IPS-18c (cell line): Measurements from ENCODE around the gene HSPA1B.
"Not testable (repeated sequence)": the region's sequence is repeated elsewhere in the genome, so short reads cannot be mapped to it uniquely, and the experiment has no call there.

Experiments
- H3K4me3 ChIP-seq: 2 replicates; pipeline ENCODE4 v1.7.0; 2013; ENCODE audit warnings: low read depth, mild to moderate bottlenecking, low read length, moderate library complexity; ENCODE audit not compliant: insufficient read depth
- H3K9me3 ChIP-seq: one replicate; pipeline ENCODE4 v1.6.1; 2013; ENCODE audit warnings: mild to moderate bottlenecking, low read length, moderate library complexity; ENCODE audit not compliant: control insufficient read depth, insufficient read depth

The HSPA1B gene

DNA sequence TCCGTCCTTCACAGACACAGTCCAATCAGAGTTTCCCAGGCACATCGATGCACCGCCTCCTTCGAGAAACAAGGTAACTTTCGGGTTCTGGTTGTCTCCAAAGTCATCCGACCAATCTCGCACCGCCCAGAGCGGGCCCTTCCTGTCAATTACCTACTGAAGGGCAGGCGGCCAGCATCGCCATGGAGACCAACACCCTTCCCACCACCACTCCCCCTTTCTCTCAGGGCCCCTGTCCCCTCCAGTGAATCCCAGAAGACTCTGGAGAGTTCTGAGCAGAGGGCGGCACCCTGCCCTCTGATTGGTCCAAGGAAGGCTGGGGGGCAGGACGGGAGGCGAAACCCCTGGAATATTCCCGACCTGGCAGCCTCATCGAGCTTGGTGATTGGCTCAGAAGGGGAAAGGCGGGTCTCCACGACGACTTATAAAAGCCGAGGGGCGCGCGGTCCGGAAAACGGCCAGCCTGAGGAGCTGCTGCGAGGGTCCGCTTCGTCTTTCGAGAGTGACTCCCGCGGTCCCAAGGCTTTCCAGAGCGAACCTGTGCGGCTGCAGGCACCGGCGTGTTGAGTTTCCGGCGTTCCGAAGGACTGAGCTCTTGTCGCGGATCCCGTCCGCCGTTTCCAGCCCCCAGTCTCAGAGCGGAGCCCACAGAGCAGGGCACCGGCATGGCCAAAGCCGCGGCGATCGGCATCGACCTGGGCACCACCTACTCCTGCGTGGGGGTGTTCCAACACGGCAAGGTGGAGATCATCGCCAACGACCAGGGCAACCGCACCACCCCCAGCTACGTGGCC lies at the start of gene HSPA1B:
HSPA1B (plus strand) TSS at position 453 of the 794 bp plus-strand sequence; CDS start at position 666, 213 bp downstream.
- Histone ChIP-seq H3K9me3 (no peaks in the 10 kb centered on the region), H3K4me3 (peak within 1 kb of the TSS; percentile 77)

DNA sequence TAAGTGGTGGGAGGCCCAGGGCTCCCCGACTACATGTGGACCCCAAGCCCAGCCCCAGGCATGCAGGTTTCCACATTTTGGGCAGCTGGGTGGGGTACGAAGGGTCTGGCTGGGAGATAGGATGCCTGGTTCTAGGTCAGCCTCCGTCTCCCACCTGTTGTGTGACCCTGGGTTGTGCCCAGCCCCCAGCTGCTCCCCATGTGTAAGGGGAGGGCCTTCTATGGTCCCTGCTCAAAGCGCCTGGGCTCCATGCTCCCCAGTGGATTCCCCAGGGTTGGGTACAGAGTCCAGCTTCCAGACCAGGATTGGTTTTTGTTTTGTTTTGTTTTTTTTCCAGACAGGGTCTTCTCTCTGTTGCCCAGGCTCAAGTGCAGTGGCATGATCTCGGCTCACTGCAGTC lies 49.3 kb upstream of the HSPA1B start:
- H3K9me3 ChIP-seq: no peaks in the 10 kb centered on the region
- no peak overlapping the region for H3K4me3 ChIP-seq

DNA sequence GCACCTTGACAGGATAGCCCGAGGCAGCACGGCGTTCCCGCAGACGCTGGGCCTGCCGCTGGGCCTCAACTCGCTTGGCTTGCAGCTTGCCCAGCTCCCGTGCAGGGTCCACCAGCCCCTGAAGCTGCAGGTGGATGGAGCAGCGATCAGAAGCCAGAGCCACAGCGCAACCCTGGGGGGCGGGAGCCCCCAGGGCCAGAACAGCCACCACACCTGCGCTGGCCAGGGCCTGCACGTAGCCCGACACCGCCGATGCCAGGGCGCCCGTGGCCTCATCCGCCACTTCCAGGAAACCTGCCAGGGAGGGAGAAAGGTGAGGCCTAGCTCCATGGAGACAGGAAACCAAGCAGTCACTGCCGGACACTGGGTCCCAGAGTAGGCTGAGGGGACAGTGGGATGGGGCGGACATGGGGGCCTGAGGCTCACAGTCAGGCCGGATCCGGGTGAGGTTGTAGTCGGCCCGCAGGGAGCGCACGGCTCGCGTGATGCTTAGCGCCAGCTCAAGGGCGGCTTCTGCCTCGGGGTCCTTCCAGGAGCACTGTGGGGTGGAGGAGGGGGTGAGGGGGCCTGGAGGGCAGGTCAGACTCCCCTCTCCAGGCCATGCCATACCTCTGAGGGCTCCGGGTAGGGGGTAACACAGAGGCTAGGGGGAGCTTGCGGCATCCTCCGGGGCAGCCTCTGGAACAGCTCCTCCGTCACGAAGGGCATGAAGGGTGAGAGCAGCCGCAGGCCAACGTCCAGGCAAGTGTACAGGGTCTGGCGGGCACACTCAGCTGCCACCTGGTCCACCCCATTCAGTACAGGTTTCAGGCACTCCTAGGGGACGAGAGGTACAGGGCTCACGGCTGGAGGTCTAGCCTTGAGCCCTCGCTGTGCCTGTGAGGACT lies 48.3 kb upstream of the HSPA1B start:
- Histone ChIP-seq H3K4me3 (no peak overlapping the region), H3K9me3 (no peaks in the 10 kb centered on the region)

DNA sequence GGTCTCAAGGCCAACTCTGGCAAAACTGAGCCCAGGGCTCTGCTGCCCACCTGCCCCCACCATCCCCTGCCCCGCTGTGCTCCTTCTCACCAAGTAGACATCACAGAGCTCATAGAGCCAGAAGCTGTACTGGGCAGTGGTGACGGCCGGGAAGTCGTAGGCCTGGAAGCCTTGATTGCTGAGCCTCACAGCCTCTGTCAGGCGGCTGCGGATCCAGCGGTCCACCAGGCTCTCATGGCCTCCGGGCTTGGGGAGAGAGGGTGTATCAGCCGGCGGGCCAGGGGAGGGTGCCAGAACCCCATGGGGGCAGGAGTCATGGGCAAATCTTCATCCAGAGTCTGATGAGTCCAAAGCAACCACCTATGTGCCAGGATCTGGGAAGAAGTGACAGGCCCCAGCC lies 47.6 kb upstream of the HSPA1B start:
- H3K4me3 ChIP-seq: no peak overlapping the region
- no peaks in the 10 kb centered on the region for H3K9me3 ChIP-seq

DNA sequence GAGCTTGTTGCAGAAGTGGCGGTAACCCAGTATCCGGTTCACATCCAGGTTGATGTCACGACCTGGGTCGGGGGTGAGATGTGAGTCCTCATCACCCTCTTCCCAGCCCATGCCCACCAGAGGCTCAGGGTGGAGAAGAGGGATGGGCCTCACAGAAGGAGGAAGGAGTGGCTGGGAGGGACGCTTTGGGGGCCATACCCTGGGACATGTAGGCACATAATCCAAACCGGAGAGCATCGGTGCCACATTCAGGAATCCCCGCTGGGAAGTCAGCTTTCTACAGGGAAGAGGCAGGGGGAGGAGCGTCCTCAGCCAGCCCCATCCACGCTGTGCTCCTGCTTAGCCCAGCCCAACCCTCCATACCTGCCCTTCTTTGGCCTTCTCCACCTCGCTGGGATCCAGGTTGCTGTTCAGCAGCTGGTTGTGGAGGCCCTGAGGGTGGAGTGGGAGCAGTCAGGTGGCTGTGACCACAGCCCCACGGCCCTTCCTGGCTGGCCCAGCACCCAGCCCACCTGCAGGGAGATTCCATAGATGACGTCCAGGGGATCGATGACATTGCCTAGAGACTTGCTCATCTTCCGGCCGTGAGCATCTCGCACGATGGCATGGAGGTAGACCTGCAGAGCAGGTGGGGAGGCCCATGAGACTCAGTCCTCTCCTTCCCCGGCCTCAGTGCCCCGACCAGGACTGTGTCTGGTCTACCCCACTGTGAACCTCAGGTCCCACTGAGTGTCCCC lies 46.9 kb upstream of the HSPA1B start:
- H3K9me3 ChIP-seq: no peaks in the 10 kb centered on the region
- no peak overlapping the region for H3K4me3 ChIP-seq

DNA sequence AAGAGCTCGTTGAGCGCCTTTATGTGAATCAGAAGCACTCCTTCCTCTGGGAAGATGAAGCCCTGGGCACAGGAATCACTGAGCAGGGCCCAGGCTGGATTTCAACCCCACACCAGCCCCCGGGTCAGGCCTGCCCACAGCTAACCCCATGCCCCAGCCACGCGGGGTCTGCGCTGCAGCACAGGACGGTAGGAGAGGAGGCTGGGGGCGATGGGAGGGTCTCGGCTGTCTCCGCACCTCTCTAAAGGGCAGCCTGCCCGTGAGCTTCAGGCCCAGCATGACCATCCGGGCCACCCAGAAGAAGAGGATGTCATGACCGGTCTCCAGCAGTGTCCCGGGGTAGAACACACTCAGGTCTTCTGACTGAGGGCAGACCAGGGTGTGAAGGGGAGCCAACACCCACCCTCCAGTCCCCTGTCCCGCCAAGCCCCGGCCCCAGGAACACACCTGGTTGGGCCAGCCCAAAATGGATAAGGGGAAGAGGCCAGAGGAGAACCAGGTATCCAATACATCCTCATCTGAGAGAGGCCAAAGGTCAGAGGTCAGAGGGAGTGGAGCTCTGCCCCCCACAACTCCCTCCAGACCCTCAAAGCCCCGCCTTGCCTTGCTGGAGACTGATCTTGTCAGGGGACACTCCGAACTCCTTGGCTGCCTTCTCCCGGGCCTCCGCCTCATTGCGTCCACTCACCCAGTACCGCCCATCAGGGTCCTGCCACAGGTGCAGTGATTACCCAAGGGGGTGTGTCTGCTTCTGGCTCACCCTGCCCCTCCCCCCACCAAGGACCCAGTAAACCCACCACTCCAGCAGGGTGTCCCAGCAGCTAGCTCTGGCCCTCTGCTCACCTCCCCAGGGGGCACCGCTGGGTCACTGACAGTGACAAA lies 46.1 kb upstream of the HSPA1B start:
- H3K9me3 ChIP-seq: no peaks in the 10 kb centered on the region
- no peak overlapping the region for H3K4me3 ChIP-seq

DNA sequence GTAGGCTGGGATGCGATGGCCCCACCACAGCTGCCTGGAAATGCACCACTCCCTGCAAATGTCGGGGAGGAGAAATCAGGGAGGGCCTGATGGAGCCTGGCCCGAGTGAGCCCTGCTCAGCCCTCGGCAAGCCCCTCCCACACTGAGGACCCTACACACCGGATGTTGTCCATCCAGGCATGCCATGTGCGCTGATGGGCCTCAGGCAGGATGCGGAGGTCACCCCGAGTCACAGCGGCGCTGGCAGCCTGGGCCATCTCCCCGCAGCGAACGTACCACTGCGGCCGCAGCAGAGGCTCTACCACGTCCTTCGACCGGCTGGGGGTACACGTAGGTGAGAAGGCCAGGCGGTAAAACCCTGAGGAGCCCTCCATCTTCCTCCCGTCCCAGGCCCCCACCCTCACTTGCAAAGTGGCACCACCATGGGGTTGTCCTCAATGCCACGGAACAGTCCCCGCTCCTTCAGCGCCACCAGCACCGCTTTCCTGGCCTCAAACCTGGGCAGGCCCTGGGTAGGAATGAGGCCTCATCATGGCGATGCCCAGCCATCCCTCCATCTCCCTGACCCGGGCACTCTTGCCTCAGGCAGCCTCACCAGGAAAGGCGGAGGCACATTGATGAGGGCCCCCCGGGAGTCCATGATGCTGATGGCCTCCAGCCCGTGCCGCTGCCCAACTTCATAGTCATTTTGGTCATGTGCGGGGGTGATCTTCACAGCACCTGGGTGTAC lies 45.2 kb upstream of the HSPA1B start:
- Histone ChIP-seq H3K4me3 (no peak overlapping the region), H3K9me3 (no peaks in the 10 kb centered on the region)

DNA sequence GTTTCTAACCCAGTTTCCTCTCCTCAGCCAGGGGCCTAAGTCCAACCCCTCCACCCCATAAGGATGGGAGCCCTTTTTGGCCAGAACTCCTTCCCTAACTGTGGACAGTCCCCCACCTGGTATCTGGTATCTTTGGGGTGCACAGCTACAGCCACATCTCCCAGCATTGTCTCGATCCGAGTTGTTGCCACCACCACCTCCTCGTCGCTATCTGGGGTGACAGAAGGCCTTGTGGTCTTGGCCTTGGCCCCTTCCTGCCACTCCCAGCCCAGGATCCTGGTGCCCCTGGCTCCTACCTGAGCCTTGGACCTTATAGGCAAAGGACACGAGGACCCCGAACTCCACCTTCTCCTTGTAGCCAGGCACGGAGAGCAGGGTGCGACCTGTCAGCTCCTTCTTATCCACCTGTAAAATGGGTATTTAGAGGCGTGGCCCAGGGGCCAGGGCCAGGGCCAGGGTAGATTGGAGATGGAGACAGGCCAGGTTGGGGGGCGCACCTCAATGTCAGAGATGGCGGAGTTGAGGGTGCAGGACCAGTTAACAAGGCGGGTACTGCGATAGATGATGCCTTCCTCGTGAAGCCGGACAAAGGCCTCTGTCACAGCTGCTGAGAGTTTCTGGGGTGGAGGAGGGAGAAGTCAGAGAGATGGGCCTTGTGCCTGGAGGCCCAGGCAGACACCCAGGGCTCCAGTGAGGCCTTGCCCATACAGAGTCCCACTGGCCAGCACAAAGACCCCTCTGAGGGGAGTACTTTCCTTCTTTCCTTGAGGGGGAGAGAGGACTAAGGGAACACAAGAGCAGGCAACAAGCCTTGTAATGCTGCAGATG lies 43.2 kb upstream of the HSPA1B start:
- Histone ChIP-seq H3K9me3 (no peaks in the 10 kb centered on the region), H3K4me3 (no peak overlapping the region)

DNA sequence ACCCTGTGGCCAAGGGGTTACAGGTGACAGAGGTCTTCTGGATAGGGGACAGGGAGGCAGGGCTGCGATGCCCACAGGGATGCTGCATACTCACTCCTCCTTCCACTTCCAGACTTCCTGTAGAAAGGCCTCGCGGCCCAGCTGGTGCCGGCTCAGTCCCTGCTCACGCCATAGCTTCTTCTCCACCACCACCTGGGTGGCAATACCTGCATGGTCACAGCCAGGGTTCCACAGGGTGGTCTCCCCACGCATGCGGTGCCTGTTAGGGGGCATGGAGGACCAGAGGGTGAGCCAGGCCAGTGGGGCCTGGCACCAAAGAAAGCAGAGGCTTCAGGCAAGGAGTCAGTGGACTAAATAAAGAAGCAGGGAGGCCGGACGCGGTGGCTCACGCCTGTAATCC lies 42.1 kb upstream of the HSPA1B start:
- no peak overlapping the region for H3K4me3 ChIP-seq

DNA sequence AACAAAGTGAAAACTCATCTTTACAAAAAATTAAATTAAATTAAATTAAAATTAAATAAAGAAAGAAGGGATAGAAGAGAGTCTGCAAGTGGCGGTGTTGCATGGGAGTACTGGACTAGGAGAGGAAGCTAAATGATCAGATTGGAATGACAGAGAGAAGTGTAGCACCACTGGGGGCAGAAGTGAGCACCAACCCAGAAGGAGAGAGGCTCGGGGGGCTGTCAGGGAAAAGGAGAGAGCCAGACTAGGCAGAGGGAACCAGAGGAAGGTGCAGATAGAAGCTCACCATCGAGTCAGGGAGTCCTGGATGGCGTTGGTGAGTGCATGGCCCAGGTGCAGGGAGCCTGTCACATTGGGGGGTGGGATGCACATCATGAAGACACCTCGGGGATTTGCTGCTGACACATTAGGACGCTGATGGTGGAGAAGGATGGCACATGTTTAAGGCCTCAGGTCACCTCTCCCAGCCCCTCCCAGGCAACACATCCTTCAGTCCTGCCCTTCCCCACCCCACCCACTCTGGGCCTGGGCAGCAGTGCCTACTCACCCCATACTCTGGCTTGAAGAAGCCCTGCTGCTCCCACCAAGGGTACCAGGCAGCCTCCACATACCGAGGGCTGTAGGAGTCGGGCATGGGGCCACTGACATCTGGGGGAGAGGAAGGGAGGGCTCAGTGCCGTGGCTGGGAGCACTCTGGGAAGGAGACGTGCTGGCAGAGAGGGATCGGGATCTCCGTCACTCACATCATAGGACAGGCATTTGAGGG lies 36.0 kb upstream of the HSPA1B start:
- Histone ChIP-seq H3K9me3 (no peaks in the 10 kb centered on the region), H3K4me3 (no peak overlapping the region)

More for the DNA sequence above, 42.1 kb upstream of the HSPA1B start:
- H3K9me3 ChIP-seq: no peaks in the 10 kb centered on the region

DNA sequence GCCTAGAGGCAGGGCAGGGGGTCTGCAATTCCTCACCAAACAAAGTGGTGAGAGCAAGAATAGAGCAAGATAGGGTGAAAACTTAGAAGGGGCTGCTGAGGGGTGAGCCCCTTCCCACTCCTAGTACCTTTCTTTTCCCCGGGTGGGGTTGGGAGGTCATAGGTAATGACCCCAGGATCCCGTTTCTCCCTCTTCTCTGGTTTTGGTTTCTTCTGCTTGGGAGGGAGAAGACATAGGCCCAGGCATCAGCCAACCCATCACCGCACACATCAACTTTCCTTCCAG lies 35.5 kb upstream of the HSPA1B start:
- no peaks in the 10 kb centered on the region for H3K9me3 ChIP-seq
- H3K4me3 ChIP-seq: no peak overlapping the region

DNA sequence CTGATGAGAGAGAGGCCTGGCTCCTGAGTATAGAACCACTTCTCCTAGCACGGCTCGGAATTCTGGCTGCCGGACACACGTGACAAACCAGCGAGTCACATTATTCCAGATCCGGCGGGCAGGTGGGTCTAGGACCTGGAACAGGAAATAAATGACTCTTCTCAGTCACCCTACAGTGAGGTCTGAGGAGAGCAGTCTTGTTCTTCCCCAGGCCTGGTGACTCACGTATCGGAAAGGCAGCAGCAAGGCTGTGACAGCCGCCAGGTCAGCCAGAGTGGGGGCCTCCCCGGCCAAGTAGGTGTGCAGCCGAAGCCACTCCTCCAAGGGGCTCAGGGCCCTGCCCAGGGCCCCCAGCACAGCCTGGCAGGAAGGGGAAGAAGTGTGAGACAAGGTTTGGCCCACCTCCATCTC lies 34.8 kb upstream of the HSPA1B start:
- H3K4me3 ChIP-seq: no peak overlapping the region
- no peaks in the 10 kb centered on the region for H3K9me3 ChIP-seq

DNA sequence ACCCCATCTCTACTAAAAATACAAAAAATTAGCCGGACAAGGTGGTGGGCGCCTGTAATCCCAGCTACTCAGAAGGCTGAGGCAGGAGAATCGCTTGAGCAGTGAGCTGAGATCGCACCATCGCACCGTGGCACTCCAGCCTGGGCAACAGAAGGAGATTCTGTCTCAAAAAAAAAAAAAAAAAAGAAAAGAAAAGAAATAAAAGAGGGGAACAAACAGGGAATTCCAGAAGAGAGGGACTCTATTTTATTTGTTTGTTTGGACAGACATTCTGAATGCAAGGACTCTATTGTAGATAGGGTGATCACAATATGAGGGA lies 33.7 kb upstream of the HSPA1B start:
- not testable (repeated sequence) for H3K4me3 ChIP-seq, H3K9me3 ChIP-seq

DNA sequence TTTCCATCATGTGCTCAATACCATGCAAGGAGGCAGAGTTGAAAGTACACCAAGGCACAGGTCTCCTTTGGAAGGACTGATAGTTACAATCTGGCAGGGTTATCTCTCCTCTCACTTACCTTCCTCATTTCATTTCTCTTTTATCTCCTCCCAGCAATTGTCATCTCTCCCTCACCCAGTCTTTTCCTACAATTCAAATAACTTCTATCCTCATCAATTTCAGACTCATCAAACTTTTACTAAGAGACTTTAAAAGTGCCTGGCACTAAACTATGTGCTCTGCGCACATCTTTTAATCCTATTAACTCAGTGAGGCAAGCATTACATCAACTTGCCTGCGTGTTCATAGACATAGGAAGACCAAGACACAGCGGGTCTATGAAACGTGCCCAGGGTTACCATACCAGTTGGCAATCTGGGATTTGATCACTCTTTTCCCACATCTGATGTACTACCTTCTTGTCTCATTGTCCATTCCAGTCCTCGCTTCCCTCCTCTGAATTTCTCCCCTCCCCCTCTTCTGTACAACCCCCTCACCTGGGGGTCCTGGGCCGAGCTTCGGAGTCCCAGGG lies 33.2 kb upstream of the HSPA1B start:
- H3K4me3 ChIP-seq: peak overlapping the region; percentile 93
- no peaks in the 10 kb centered on the region for H3K9me3 ChIP-seq
